SK-N-SH (cell line): ENCODE data around the gene TMEM117.
"Not testable (repeated sequence)": the region's sequence is repeated elsewhere in the genome, so short reads cannot be mapped to it uniquely, and the experiment has no call there.

Source experiments
- EZH2phosphoT487 ChIP-seq: fragments of 200-600 bp; sonication (generic); IDR thresholded peaks from 2 replicates; pipeline ENCODE4 v1.6.1; 2017; ENCODE audit warnings: low read depth, mixed run types, mild to moderate bottlenecking, antibody characterized with exemption, moderate library complexity, borderline replicate concordance
- POLR2AphosphoS5 ChIP-seq: IDR thresholded peaks from 2 replicates; pipeline ENCODE4 v1.6.1; 2012; ENCODE audit warnings: low read depth, low read length
- REST ChIP-seq: IDR thresholded peaks from 2 replicates; pipeline ENCODE4 v1.6.1; 2012; ENCODE audit warnings: mild to moderate bottlenecking, low read depth, low read length, moderate library complexity
- RXRA ChIP-seq: IDR thresholded peaks from 2 replicates; pipeline ENCODE4 v1.4.0; 2012; ENCODE audit warnings: low read depth, mild to moderate bottlenecking, borderline replicate concordance
- SMC3 ChIP-seq: IDR thresholded peaks from 2 replicates; pipeline ENCODE4 v1.6.1; 2012; ENCODE audit warnings: low read depth, low read length, improper control_type of control experiment
- YY1 ChIP-seq: IDR thresholded peaks from 2 replicates; pipeline ENCODE4 v1.4.0; 2012; ENCODE audit warnings: low read depth, mild to moderate bottlenecking
- TF ChIP-seq, protein P1 (sequence below): fragments of 200-600 bp; sonication (generic); IDR thresholded peaks from 2 replicates; pipeline ENCODE4 v1.6.1; 2017; ENCODE audit warnings: antibody characterized with exemption, mild to moderate bottlenecking, moderate library complexity

GRCh38 chr12:43847425-43848225, 11.7 kb downstream of the TMEM117 start:
- TF ChIP-seq EZH2phosphoT487, RXRA, POLR2AphosphoS5, REST, SMC3, YY1: not testable (repeated sequence)
- TF ChIP-seq, protein P1, sequence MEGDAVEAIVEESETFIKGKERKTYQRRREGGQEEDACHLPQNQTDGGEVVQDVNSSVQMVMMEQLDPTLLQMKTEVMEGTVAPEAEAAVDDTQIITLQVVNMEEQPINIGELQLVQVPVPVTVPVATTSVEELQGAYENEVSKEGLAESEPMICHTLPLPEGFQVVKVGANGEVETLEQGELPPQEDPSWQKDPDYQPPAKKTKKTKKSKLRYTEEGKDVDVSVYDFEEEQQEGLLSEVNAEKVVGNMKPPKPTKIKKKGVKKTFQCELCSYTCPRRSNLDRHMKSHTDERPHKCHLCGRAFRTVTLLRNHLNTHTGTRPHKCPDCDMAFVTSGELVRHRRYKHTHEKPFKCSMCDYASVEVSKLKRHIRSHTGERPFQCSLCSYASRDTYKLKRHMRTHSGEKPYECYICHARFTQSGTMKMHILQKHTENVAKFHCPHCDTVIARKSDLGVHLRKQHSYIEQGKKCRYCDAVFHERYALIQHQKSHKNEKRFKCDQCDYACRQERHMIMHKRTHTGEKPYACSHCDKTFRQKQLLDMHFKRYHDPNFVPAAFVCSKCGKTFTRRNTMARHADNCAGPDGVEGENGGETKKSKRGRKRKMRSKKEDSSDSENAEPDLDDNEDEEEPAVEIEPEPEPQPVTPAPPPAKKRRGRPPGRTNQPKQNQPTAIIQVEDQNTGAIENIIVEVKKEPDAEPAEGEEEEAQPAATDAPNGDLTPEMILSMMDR = not testable (repeated sequence)
